Right hindlimb (tissue), 1 donor: ENCODE results near the gene FGF18.

Source experiments
- DNase-seq: peaks from one replicate; pipeline ENCODE4 v3.0.0-alpha.2; 2018

Gene FGF18

GRCh38 chr5:171425596-171426244 is 6.3 kb downstream of the FGF18 start:
- DNase-seq, result peak; percentile 6

GRCh38 chr5:171426266-171426665 is 6.8 kb downstream of the FGF18 start:
- DNase-seq, result peak; percentile 10

GRCh38 chr5:171426680-171427079 is 7.2 kb downstream of the FGF18 start:
- no peak for DNase-seq

GRCh38 chr5:171427318-171428167 is 8.1 kb downstream of the FGF18 start:
- DNase-seq, result peak; percentile 12

GRCh38 chr5:171428168-171428696 is 8.8 kb downstream of the FGF18 start:
- peak; percentile 7 for DNase-seq

GRCh38 chr5:171428809-171429542 is 9.5 kb downstream of the FGF18 start:
- DNase-seq, result peak; percentile 9

GRCh38 chr5:171429543-171429910 is 10.1 kb downstream of the FGF18 start:
- DNase-seq, result peak; percentile 38

- DNase-seq, result peak; percentile 10
Measured at GRCh38 chr5:171431251-171431777, 11.9 kb downstream of the FGF18 start.

GRCh38 chr5:171432076-171432475 is 12.6 kb downstream of the FGF18 start:
- peak; percentile 14 for DNase-seq

GRCh38 chr5:171432583-171433351 is 13.3 kb downstream of the FGF18 start:
- no peak for DNase-seq

- no peak for DNase-seq
Measured at GRCh38 chr5:171433352-171433698, 13.9 kb downstream of the FGF18 start.

GRCh38 chr5:171433982-171434676 is 14.7 kb downstream of the FGF18 start:
- no peak for DNase-seq

- DNase-seq, result no peak
Measured at GRCh38 chr5:171434874-171435273, 15.4 kb downstream of the FGF18 start.

- no peak for DNase-seq
Measured at GRCh38 chr5:171435908-171436307, 16.5 kb downstream of the FGF18 start.

GRCh38 chr5:171436804-171437285 is 17.4 kb downstream of the FGF18 start:
- DNase-seq, result no peak

- peak; percentile 39 for DNase-seq
Measured at GRCh38 chr5:171437286-171437821, 17.9 kb downstream of the FGF18 start.

- no peak for DNase-seq
Measured at GRCh38 chr5:171438738-171439137, 19.3 kb downstream of the FGF18 start.

- no peak for DNase-seq
Measured at GRCh38 chr5:171441246-171441791, 21.9 kb downstream of the FGF18 start.

- DNase-seq, result peak; percentile 80
Measured at GRCh38 chr5:171442287-171443042, 23.0 kb downstream of the FGF18 start.

GRCh38 chr5:171444582-171444981 is 25.1 kb downstream of the FGF18 start:
- DNase-seq, result no peak
